ENCODE results near the gene ELL2. TPM values are rescaled to one million over a fixed set of nuclear protein-coding genes. Genes with fewer than 3 reads are reported as not detected.

Gene ELL2
- total RNA-seq, 2 donors from 2014 or later, result 80.0 to 104 TPM

DNA sequence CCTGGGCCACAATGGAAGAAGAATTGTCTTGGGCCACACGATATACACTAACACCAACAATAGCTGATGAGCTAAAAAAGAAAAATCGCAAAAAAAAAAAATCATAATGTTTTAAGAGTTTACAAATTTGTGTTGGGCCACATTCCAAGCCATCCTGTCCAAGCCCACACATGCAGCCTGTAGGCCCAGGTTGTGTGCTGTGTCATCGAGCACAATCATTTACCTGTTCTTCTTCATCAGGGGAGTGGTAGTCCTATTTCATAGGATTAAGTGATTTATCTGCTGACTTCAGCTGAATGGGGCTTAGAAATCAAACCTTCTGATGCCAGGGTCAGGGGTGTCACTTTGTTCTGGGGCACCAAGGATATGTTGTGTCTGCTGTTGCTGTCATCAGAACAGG, 44.6 kb upstream of the ELL2 start:
- no peaks in the 10 kb centered on the region for H3K36me3 ChIP-seq
- no peaks in the 10 kb centered on the region for H3K9me3 ChIP-seq
- H3K4me1 ChIP-seq (replicated peaks), result no peaks in the 10 kb centered on the region
- no peaks in the 10 kb centered on the region for H3K27me3 ChIP-seq (replicated peaks; ENCODE audit: insufficient read depth)
- no peak for DNase-seq (ENCODE audit: low spot score)
- intact Hi-C loops (cut with DNase I), result no loop called here
- no peak overlapping the region for H3K27ac ChIP-seq
- no peak overlapping the region for H3K4me3 ChIP-seq
- no peak for TF ChIP-seq POLR2A (IDR thresholded peaks at IDR 0.05)
- no peak for TF ChIP-seq POLR2AphosphoS5 (IDR thresholded peaks at IDR 0.05)
- TF ChIP-seq, protein P1, sequence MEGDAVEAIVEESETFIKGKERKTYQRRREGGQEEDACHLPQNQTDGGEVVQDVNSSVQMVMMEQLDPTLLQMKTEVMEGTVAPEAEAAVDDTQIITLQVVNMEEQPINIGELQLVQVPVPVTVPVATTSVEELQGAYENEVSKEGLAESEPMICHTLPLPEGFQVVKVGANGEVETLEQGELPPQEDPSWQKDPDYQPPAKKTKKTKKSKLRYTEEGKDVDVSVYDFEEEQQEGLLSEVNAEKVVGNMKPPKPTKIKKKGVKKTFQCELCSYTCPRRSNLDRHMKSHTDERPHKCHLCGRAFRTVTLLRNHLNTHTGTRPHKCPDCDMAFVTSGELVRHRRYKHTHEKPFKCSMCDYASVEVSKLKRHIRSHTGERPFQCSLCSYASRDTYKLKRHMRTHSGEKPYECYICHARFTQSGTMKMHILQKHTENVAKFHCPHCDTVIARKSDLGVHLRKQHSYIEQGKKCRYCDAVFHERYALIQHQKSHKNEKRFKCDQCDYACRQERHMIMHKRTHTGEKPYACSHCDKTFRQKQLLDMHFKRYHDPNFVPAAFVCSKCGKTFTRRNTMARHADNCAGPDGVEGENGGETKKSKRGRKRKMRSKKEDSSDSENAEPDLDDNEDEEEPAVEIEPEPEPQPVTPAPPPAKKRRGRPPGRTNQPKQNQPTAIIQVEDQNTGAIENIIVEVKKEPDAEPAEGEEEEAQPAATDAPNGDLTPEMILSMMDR (IDR thresholded peaks at IDR 0.05), result no peak
- 79% methylated on average over 3 of the region's 3 CpGs for WGBS

DNA sequence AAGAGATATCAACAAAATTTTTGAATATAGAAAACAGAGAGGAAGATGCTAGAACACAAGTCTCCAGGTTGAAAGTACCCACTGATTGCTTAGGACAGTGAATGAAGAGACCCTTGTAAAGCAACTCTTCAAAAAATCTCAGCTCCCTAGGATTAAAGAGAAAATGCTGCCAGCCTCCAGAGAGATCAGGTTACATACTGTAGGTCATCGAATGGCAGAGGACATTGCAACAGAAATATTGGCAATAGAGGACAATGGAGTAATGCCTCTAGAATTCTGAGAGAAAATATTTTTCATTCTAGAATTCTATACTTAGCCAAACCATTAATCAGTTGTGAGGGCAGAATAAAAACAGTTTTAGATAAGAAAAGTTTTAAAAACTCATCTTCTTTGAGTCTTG, 43.1 kb upstream of the ELL2 start:
- no peak overlapping the region for H3K4me3 ChIP-seq
- peaks cover 5% of the 10 kb centered on the region for H3K4me1 ChIP-seq (replicated peaks)
- no peaks in the 10 kb centered on the region for H3K27me3 ChIP-seq (replicated peaks; ENCODE audit: insufficient read depth)
- H3K27ac ChIP-seq, result no peak overlapping the region
- WGBS, result 74% methylated on average over 1 of the region's 1 CpG
- no peaks in the 10 kb centered on the region for H3K9me3 ChIP-seq
- H3K36me3 ChIP-seq, result no peaks in the 10 kb centered on the region
- TF ChIP-seq POLR2A (IDR thresholded peaks at IDR 0.05) (no peak), POLR2AphosphoS5 (IDR thresholded peaks at IDR 0.05) (no peak)
- TF ChIP-seq, protein P1 (IDR thresholded peaks at IDR 0.05), result no peak
- intact Hi-C loops (cut with DNase I), result no loop called here
- DNase-seq (ENCODE audit: low spot score), result no peak

GRCh38 chr5:96004087-96004486, 42.4 kb upstream of the ELL2 start:
- intact Hi-C loops (cut with DNase I), result no loop called here
- no peaks in the 10 kb centered on the region for H3K27me3 ChIP-seq (replicated peaks; ENCODE audit: insufficient read depth)

GRCh38 chr5:96001262-96001661, 39.6 kb upstream of the ELL2 start:
- TF ChIP-seq POLR2AphosphoS5 (IDR thresholded peaks at IDR 0.05), result no peak
- TF ChIP-seq, protein P1 (IDR thresholded peaks at IDR 0.05), result no peak
- no peak for TF ChIP-seq POLR2A (IDR thresholded peaks at IDR 0.05)
- intact Hi-C loops (cut with DNase I), result no loop called here
- Histone ChIP-seq H3K36me3 (no peaks in the 10 kb centered on the region), H3K27ac (no peak overlapping the region), H3K27me3 (replicated peaks; ENCODE audit: insufficient read depth) (no peaks in the 10 kb centered on the region), H3K9me3 (no peaks in the 10 kb centered on the region), H3K4me3 (no peak overlapping the region), H3K4me1 (replicated peaks) (peaks cover 5% of the 10 kb centered on the region)
- no peak for DNase-seq (ENCODE audit: low spot score)

More at GRCh38 chr5:96004087-96004486, 42.4 kb upstream of the ELL2 start:
- no peak for DNase-seq (ENCODE audit: low spot score)
- Histone ChIP-seq H3K4me1 (replicated peaks) (peaks cover 5% of the 10 kb centered on the region), H3K4me3 (no peak overlapping the region), H3K9me3 (no peaks in the 10 kb centered on the region), H3K27ac (no peak overlapping the region), H3K36me3 (no peaks in the 10 kb centered on the region)
- TF ChIP-seq, protein P1 (IDR thresholded peaks at IDR 0.05), result no peak
- no peak for TF ChIP-seq POLR2AphosphoS5 (IDR thresholded peaks at IDR 0.05)
- TF ChIP-seq POLR2A (IDR thresholded peaks at IDR 0.05), result no peak

DNA sequence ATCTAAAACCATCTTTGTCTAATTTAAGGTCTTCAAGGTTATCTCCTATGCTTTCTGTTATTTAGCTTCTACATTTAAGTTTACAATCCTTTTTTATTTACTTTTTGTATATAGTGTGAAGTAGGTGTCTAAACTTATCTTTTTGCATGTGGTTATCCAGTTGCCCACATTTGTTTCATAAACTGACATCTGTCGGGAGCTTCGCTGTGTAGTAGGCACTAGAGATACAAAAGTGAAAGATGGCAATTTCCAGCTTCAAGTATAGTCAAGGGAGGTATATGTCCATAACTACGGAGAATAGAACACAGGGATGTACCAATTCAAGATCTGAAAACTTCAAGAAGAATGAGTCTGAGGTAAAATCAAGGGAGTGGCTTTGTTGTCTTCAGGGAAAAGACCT, 38.7 kb upstream of the ELL2 start:
- DNase-seq (ENCODE audit: low spot score), result no peak
- Histone ChIP-seq H3K27ac (no peak overlapping the region), H3K4me1 (replicated peaks) (peaks cover 5% of the 10 kb centered on the region), H3K36me3 (no peaks in the 10 kb centered on the region), H3K9me3 (no peaks in the 10 kb centered on the region), H3K4me3 (no peak overlapping the region), H3K27me3 (replicated peaks; ENCODE audit: insufficient read depth) (no peaks in the 10 kb centered on the region)
- TF ChIP-seq POLR2AphosphoS5 (IDR thresholded peaks at IDR 0.05), result no peak
- no peak for TF ChIP-seq POLR2A (IDR thresholded peaks at IDR 0.05)
- TF ChIP-seq, protein P1 (IDR thresholded peaks at IDR 0.05), result no peak
- 93% methylated on average over 3 of the region's 3 CpGs for WGBS
- intact Hi-C loops (cut with DNase I), result no loop called here

All from prostate gland (tissue), 2 donors.